Measurements from ENCODE around the gene ADGRG3.
A peak's percentile ranks its signal among the peaks of the same experiment; 100 is the strongest.

ADGRG3 gene

DNA sequence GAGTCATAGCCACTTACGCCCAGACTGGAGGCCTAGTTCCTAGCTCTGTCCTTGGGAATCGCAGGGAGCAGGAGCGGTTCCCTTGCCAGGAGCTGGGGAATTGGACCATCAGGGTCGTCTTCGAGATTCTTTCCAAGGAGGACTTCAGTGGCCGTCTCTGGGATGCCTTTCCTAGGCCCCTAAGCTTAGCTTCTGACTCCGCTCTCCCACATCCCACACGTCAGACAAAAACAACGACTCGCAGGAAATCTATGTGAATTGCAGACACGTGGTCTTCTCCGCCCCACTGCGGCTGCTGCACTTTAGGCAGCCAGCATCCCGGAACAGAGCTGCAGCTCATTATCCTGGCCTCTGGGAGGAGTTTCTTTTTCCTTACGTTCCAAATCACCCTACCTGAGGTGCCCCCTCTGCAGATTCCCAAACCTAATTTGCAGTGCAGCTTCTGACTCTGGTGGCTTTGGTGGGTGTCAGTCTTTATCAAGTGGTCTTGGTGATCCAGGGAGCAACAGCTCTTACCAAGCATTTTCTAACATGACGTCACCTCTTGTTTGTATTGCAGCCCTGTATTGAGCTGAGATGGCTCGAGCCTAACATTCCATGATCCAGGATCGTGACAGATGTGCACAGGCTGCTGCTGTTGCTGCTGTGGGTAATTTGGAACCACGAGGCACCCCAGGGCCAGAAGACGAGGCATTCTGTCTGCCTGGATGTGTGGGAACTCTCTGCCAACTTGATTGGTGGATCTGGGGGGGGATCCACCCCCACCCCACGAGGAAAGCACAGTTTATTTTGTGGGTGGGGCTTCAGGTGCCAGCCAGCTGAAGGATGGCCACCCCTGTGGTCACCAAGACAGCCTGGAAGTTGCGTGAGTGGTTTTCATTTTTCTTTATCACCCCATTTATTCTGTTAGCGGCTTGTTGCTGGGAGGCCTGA, 68.6 kb downstream of the ADGRG3 start:
- TF ChIP-seq, protein P1, sequence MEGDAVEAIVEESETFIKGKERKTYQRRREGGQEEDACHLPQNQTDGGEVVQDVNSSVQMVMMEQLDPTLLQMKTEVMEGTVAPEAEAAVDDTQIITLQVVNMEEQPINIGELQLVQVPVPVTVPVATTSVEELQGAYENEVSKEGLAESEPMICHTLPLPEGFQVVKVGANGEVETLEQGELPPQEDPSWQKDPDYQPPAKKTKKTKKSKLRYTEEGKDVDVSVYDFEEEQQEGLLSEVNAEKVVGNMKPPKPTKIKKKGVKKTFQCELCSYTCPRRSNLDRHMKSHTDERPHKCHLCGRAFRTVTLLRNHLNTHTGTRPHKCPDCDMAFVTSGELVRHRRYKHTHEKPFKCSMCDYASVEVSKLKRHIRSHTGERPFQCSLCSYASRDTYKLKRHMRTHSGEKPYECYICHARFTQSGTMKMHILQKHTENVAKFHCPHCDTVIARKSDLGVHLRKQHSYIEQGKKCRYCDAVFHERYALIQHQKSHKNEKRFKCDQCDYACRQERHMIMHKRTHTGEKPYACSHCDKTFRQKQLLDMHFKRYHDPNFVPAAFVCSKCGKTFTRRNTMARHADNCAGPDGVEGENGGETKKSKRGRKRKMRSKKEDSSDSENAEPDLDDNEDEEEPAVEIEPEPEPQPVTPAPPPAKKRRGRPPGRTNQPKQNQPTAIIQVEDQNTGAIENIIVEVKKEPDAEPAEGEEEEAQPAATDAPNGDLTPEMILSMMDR (IDR thresholded peaks at IDR 0.05): peak; percentile 28; the same call in 1 of the 2 replicates

DNA sequence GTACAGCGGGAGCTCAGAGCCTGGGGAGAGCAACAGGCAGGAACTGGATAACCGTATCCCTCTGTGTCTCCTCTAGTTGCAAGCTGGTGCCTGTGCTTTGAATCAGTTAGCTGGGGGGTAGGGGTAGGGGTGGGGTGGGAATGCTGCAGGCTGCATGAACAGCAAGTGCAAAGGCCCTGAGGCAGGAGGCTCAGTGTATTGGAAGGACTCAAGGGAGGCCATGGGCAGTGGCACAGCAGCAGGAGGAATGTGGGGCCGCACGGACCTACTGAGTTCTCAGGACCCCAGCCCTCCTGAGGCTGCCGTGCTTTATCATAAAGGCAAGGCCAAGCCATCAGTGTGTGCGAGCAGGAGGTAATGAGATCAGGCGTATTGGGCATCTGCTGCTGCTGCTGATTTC, 70.7 kb downstream of the ADGRG3 start:
- TF ChIP-seq, protein P1 (IDR thresholded peaks at IDR 0.05): no peak

Data from LNCAP (cell line).